ENCODE results near the gene SLC16A1.
"Not testable (repeated sequence)": the region's sequence is repeated elsewhere in the genome, so short reads cannot be mapped to it uniquely, and the experiment has no call there.

Gene SLC16A1

GRCh38 chr1:112955773-112956543 lies at the start of gene SLC16A1:
TSS of gene SLC16A1 (minus strand) at chr1:112956196. CDS start at chr1:112929308, 26,888 bp downstream.
- peak; percentile 56 for DNase-seq

- no peak for DNase-seq
Observed at GRCh38 chr1:113003751-113004690, 48.0 kb upstream of the SLC16A1 start.

- DNase-seq, result no peak
Observed at GRCh38 chr1:113002297-113002696, 46.3 kb upstream of the SLC16A1 start.

- no peak for DNase-seq
Observed at GRCh38 chr1:112998592-112999235, 42.7 kb upstream of the SLC16A1 start.

GRCh38 chr1:112997781-112998180 lies 41.8 kb upstream of the SLC16A1 start:
- DNase-seq, result no peak

GRCh38 chr1:112995890-112996289 lies 39.9 kb upstream of the SLC16A1 start:
- no peak for DNase-seq

GRCh38 chr1:112995021-112995420 lies 39.0 kb upstream of the SLC16A1 start:
- DNase-seq, result not testable (repeated sequence)

- DNase-seq, result no peak
Observed at GRCh38 chr1:112992780-112993179, 36.8 kb upstream of the SLC16A1 start.

- DNase-seq, result no peak
Observed at GRCh38 chr1:112991402-112992120, 35.6 kb upstream of the SLC16A1 start.

GRCh38 chr1:112990271-112990670 lies 34.3 kb upstream of the SLC16A1 start:
- DNase-seq, result no peak

GRCh38 chr1:112988367-112988766 lies 32.4 kb upstream of the SLC16A1 start:
- no peak for DNase-seq

GRCh38 chr1:112985123-112985522 lies 29.1 kb upstream of the SLC16A1 start:
- DNase-seq, result no peak

GRCh38 chr1:112983537-112984131 lies 27.6 kb upstream of the SLC16A1 start:
- no peak for DNase-seq

GRCh38 chr1:112982853-112983536 lies 27.0 kb upstream of the SLC16A1 start:
- no peak for DNase-seq

GRCh38 chr1:112982328-112982727 lies 26.3 kb upstream of the SLC16A1 start:
- no peak for DNase-seq

GRCh38 chr1:112981834-112982233 lies 25.8 kb upstream of the SLC16A1 start:
- not testable (repeated sequence) for DNase-seq

GRCh38 chr1:112981426-112981825 lies 25.4 kb upstream of the SLC16A1 start:
- DNase-seq, result no peak

GRCh38 chr1:112975336-112975735 lies 19.3 kb upstream of the SLC16A1 start:
- no peak for DNase-seq

- no peak for DNase-seq
Observed at GRCh38 chr1:112974646-112975045, 18.6 kb upstream of the SLC16A1 start.

GRCh38 chr1:112973788-112974187 lies 17.8 kb upstream of the SLC16A1 start:
- DNase-seq, result no peak

- DNase-seq, result no peak
Observed at GRCh38 chr1:112971006-112971405, 15.0 kb upstream of the SLC16A1 start.

- DNase-seq, result no peak
Observed at GRCh38 chr1:112964347-112964746, 8.4 kb upstream of the SLC16A1 start.
